GM23338 (cell line): ENCODE data around the gene OGG1. TPM values are rescaled to one million over a fixed set of nuclear protein-coding genes. Genes with fewer than 3 reads are reported as not detected.

Source experiments
- ATAC-seq: fragments of 200-7000 bp; cut with Tn5 transposase; 3 replicates; pipeline ENCODE4 v1.9.1; 2020
- DNase-seq: peaks from one replicate; pipeline ENCODE4 v3.0.0-alpha.2; 2015; ENCODE audit warnings: low spot score
- H2AFZ ChIP-seq: fragments of 200-600 bp; sonication (generic); 2 replicates; pipeline ENCODE4 v1.8.0; 2016; ENCODE audit warnings: antibody characterized with exemption, mild to moderate bottlenecking, moderate library complexity
- H3F3A ChIP-seq: fragments of 200-600 bp; sonication (generic); replicated peaks from 2 replicates; pipeline ENCODE4 v1.8.0; 2017; ENCODE audit warnings: antibody characterized with exemption, mixed run types, low read depth
- H3K27ac ChIP-seq: fragments of 200-600 bp; sonication (generic); 2 replicates; pipeline ENCODE4 v1.6.1; 2016; ENCODE audit warnings: low read depth
- H3K27me3 ChIP-seq: fragments of 200-600 bp; sonication (generic); 2 replicates; pipeline ENCODE4 v1.8.0; 2016; ENCODE audit warnings: mild to moderate bottlenecking, mixed run types, moderate library complexity; ENCODE audit not compliant: insufficient read depth
- H3K36me3 ChIP-seq: fragments of 200-600 bp; sonication (generic); 2 replicates; pipeline ENCODE4 v1.8.0; 2016; ENCODE audit warnings: mild to moderate bottlenecking; ENCODE audit not compliant: insufficient read depth
- H3K4me1 ChIP-seq: fragments of 200-600 bp; sonication (generic); 2 replicates; pipeline ENCODE4 v1.8.0; 2016; ENCODE audit warnings: mild to moderate bottlenecking, moderate library complexity; ENCODE audit not compliant: insufficient read depth
- H3K4me2 ChIP-seq: fragments of 200-600 bp; sonication (generic); 2 replicates; pipeline ENCODE4 v1.7.1; 2017; ENCODE audit warnings: mixed run types
- H3K4me3 ChIP-seq: fragments of 200-600 bp; sonication (generic); 2 replicates; pipeline ENCODE4 v1.6.1; 2016; ENCODE audit warnings: mixed run types
- H3K79me2 ChIP-seq: fragments of 200-600 bp; sonication (generic); replicated peaks from 2 replicates; pipeline ENCODE4 v1.8.0; 2017; ENCODE audit warnings: mild to moderate bottlenecking; ENCODE audit not compliant: insufficient read depth
- H3K9me2 ChIP-seq: fragments of 200-600 bp; sonication (generic); 2 replicates; pipeline ENCODE4 v1.8.0; 2017; ENCODE audit not compliant: insufficient read depth
- H4K20me1 ChIP-seq: fragments of 200-600 bp; sonication (generic); replicated peaks from 2 replicates; pipeline ENCODE4 v1.8.0; 2017; ENCODE audit warnings: mild to moderate bottlenecking; ENCODE audit not compliant: insufficient read depth
- H3K27ac Mint-ChIP-seq: 2 replicates; pipeline ENCODE4 v1.8.0; 2020; ENCODE audit warnings: inconsistent platforms, mild to moderate bottlenecking, moderate library complexity, mixed read lengths
- H3K27me3 Mint-ChIP-seq: 3 replicates; pipeline ENCODE4 v1.8.0; 2022; ENCODE audit warnings: low read depth, mild to moderate bottlenecking, moderate library complexity, mixed read lengths, inconsistent platforms; ENCODE audit not compliant: insufficient read depth, poor library complexity
- H3K36me3 Mint-ChIP-seq: 3 replicates; pipeline ENCODE4 v1.8.0; 2021; ENCODE audit warnings: low read depth, mild to moderate bottlenecking, inconsistent platforms, moderate library complexity, mixed read lengths
- H3K4me1 Mint-ChIP-seq: 3 replicates; pipeline ENCODE4 v1.8.0; 2020; ENCODE audit warnings: mild to moderate bottlenecking, inconsistent platforms, mixed read lengths
- H3K4me3 Mint-ChIP-seq: 3 replicates; pipeline ENCODE4 v1.8.0; 2021; ENCODE audit warnings: moderate library complexity, mild to moderate bottlenecking, inconsistent platforms, mixed read lengths
- H3K9me3 Mint-ChIP-seq: 3 replicates; pipeline ENCODE4 v1.8.0; 2020; ENCODE audit warnings: moderate library complexity, mild to moderate bottlenecking, inconsistent platforms, mixed read lengths
- CREB1 ChIP-seq: fragments of 250-450 bp; sonication (Bioruptor Pico); IDR thresholded peaks from 2 replicates; pipeline ENCODE4 v1.5.0; 2020; ENCODE audit warnings: low read depth, mild to moderate bottlenecking, moderate library complexity
- CTCF ChIP-seq, 2 experiments: fragments of 200-600 bp in 1 of 2; sonication (generic) in 1 of 2; conservative IDR thresholded peaks; 2 replicates each; pipeline versions ENCODE4 v1.5.1 to v1.6.1; 2016 to 2017; ENCODE audit warnings: antibody characterized with exemption in 2 of 2, low read depth in 2 of 2, mild to moderate bottlenecking in 2 of 2, moderate library complexity in 1 of 2
- EZH2 ChIP-seq: fragments of 200-600 bp; sonication (generic); IDR thresholded peaks from one replicate; pipeline ENCODE4 v1.8.0; 2017; ENCODE audit warnings: antibody characterized with exemption, mild to moderate bottlenecking, low read depth; ENCODE audit not compliant: unreplicated experiment
- EZH2phosphoT487 ChIP-seq: fragments of 200-600 bp; sonication (generic); IDR thresholded peaks from one replicate; pipeline ENCODE4 v1.8.1; 2018; ENCODE audit warnings: antibody characterized with exemption; ENCODE audit not compliant: unreplicated experiment
- JUNB ChIP-seq: IDR thresholded peaks from one replicate; pipeline ENCODE4 v1.6.1; 2016; ENCODE audit warnings: antibody characterized with exemption; ENCODE audit not compliant: unreplicated experiment
- NANOG ChIP-seq: IDR thresholded peaks from 2 replicates; pipeline ENCODE4 v1.6.1; 2016; ENCODE audit warnings: antibody characterized with exemption, borderline replicate concordance
- POLR2AphosphoS5 ChIP-seq: IDR thresholded peaks from 2 replicates; pipeline ENCODE4 v1.6.1; 2016; ENCODE audit warnings: antibody characterized with exemption, low read depth
- REST ChIP-seq: IDR thresholded peaks from one replicate; pipeline ENCODE4 v1.6.1; 2018; ENCODE audit warnings: antibody characterized with exemption; ENCODE audit not compliant: unreplicated experiment
- STAT1 ChIP-seq: IDR thresholded peaks from one replicate; pipeline ENCODE4 v1.6.1; 2016; ENCODE audit warnings: antibody characterized with exemption; ENCODE audit not compliant: unreplicated experiment
- ZNF114 ChIP-seq: fragments of 250-450 bp; sonication (Bioruptor Pico); IDR thresholded peaks from 2 replicates; pipeline ENCODE4 v1.5.0; 2020; ENCODE audit warnings: mild to moderate bottlenecking, moderate library complexity
- ZNF331 ChIP-seq: fragments of 250-450 bp; sonication (Bioruptor Pico); IDR thresholded peaks from 2 replicates; pipeline ENCODE4 v1.5.0; 2020; ENCODE audit warnings: low read depth, mild to moderate bottlenecking, moderate library complexity
- ZNF462 ChIP-seq: fragments of 250-450 bp; sonication (Bioruptor Pico); IDR thresholded peaks from 2 replicates; pipeline ENCODE4 v1.5.0; 2020; ENCODE audit warnings: mild to moderate bottlenecking, moderate library complexity
- polyA plus RNA-seq: library from polyadenylated mRNA; unstranded; fragments of >200 nt; fragmentation: Nextera tagmentation; extraction: Ambion mirVana; gene quantifications from 2 replicates; pipeline ENCODE4 v1.2.1, GENCODE V29; 2016
- total RNA-seq: library from RNA; depleted of rRNA; stranded (reverse); fragments of >200 nt; shearing (Covaris generic); gene quantifications from 2 replicates; pipeline ENCODE4 v1.2.3, GENCODE V29; 2014

Gene OGG1
- total and polyA plus RNA-seq, 2 experiments from 2014 or later = 20.6 to 27.6 TPM

- Histone ChIP-seq H3K79me2 (no peaks in the 10 kb centered on the region), H3K4me3 (no peak overlapping the region), H3K27ac (no peak overlapping the region), H3K9me2 (no peaks in the 10 kb centered on the region), H3K36me3 (no peaks in the 10 kb centered on the region), H2AFZ (no peak overlapping the region), H3F3A (peaks cover 8% of the 10 kb centered on the region; the same call in 1 of the 2 replicates), H3K27me3 (peaks cover 17% of the 10 kb centered on the region), H4K20me1 (no peaks in the 10 kb centered on the region; the same call in 1 of the 2 replicates), H3K4me2 (no peak overlapping the region), H3K4me1 (peaks cover 4% of the 10 kb centered on the region; the same call in 1 of the 2 replicates)
- H3K4me3 Mint-ChIP-seq = no peak overlapping the region
- TF ChIP-seq ZNF331 (CRISPR knock-in tag) = no peak
- TF ChIP-seq ZNF114 = no peak
- no peak for TF ChIP-seq NANOG
- no peak for TF ChIP-seq EZH2
- no peak for TF ChIP-seq STAT1
- no peak for TF ChIP-seq POLR2AphosphoS5
- no peak for TF ChIP-seq CTCF (conservative IDR thresholded peaks at IDR 0.05; ENCODE audit: low read depth in 2 of 2)
- TF ChIP-seq JUNB = no peak
- TF ChIP-seq REST = no peak
- TF ChIP-seq ZNF462 (CRISPR knock-in tag) = no peak
- TF ChIP-seq CREB1 = no peak
- TF ChIP-seq EZH2phosphoT487 = no peak
- no peaks in the 10 kb centered on the region for H3K9me3 Mint-ChIP-seq
- peaks cover 14% of the 10 kb centered on the region for H3K27me3 Mint-ChIP-seq
- ATAC-seq (no peak), DNase-seq (no peak)
- peaks cover 1% of the 10 kb centered on the region; the same call in 2 of the 3 replicates for H3K36me3 Mint-ChIP-seq
- H3K4me1 Mint-ChIP-seq = peaks cover 7% of the 10 kb centered on the region
- no peak overlapping the region for H3K27ac Mint-ChIP-seq
These were observed 48.7 kb upstream of the OGG1 start for GRCh38 chr3:9701006-9701405.
